Measurements from ENCODE around the gene ACOT12. TPM values are rescaled to one million over a fixed set of nuclear protein-coding genes. Genes with fewer than 3 reads are reported as not detected.

Gene ACOT12
- polyA plus RNA-seq, 1 experiment = 0.56 TPM

DNA sequence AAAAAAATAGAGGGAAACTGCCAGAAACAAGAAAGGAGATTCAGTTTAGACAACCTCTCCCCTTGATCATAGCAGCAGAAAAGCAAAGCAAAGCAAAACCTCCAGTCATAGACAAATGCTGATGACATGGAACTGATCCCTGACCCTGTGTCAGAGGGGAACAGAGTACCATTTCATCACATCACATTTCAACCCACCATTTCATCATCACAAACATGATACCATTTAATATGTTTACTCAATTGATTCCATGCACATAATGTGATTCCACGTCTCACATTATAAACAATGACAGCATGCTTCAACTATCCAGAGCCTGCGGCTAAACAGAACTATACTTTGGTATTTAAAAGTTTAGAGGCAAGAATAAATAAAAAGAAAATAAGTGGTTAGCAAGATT lies 28.7 kb upstream of the ACOT12 start:
- ChIA-PET CTCF (interaction anchor here (0.8 to 1.7 kb wide), 3 partner anchors 123 to 803 kb away, joined by 3 to 6 read pairs (median 4); no protein-coding TSS in a partner anchor), POLR2A (interaction anchor here (1.2 kb wide), 1 partner anchor 119 kb away, joined by 3 read pairs; no protein-coding TSS in a partner anchor)
- Histone ChIP-seq H3K4me3 (ENCODE audit: low read depth, low read length) (no peak overlapping the region), H3K27me3 (ENCODE audit: control insufficient read depth, insufficient read depth, low read length) (no peaks in the 10 kb centered on the region), H3K9me3 (ENCODE audit: control insufficient read depth, insufficient read depth, low read length) (no peaks in the 10 kb centered on the region), H3K27ac (ENCODE audit: low read depth, low read length) (peak overlapping the region; percentile 69)
- DNase-seq (ENCODE audit: low read depth, low spot score) = peak; percentile 88
- TF ChIP-seq, protein P1, sequence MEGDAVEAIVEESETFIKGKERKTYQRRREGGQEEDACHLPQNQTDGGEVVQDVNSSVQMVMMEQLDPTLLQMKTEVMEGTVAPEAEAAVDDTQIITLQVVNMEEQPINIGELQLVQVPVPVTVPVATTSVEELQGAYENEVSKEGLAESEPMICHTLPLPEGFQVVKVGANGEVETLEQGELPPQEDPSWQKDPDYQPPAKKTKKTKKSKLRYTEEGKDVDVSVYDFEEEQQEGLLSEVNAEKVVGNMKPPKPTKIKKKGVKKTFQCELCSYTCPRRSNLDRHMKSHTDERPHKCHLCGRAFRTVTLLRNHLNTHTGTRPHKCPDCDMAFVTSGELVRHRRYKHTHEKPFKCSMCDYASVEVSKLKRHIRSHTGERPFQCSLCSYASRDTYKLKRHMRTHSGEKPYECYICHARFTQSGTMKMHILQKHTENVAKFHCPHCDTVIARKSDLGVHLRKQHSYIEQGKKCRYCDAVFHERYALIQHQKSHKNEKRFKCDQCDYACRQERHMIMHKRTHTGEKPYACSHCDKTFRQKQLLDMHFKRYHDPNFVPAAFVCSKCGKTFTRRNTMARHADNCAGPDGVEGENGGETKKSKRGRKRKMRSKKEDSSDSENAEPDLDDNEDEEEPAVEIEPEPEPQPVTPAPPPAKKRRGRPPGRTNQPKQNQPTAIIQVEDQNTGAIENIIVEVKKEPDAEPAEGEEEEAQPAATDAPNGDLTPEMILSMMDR (IDR thresholded peaks at IDR 0.05; ENCODE audit: low read depth, low read length) = no peak

DNA sequence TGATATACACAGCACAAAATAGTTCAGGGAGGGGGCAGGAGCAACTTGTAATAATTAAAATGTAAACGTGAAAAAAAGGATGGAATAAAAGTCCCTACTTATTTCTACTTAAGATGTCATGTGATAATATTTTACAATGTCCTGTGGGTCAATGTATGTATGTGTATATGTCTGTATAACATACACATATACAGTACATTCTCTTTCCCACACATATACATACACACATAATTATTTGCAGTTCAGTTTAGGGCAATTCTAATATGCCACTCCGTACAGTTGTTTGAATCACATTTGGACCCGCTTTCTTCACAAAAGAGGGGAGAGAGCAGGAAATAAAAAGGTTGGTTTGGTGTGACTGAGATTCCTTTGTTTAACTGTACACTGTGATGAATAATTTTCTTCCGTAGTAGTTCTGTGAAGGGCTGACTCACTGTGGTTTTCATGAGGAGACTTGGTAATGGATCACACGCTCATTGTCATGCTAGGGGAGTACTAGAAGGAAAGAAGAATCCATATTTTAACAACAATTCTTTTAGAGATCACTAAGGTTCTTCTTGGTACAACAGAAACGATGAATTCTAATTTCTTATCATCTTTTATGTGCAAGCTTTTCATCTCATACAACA lies 26.2 kb upstream of the ACOT12 start:
- Histone ChIP-seq H3K27me3 (ENCODE audit: control insufficient read depth, insufficient read depth, low read length) (no peaks in the 10 kb centered on the region), H3K27ac (ENCODE audit: low read depth, low read length) (peak overlapping the region; percentile 80), H3K4me3 (ENCODE audit: low read depth, low read length) (no peak overlapping the region; the same call in 1 of the 2 replicates), H3K9me3 (ENCODE audit: control insufficient read depth, insufficient read depth, low read length) (no peaks in the 10 kb centered on the region)
- TF ChIP-seq, protein P1 (IDR thresholded peaks at IDR 0.05; ENCODE audit: low read depth, low read length) = no peak
- ChIA-PET POLR2A (interaction anchor here (0.8 kb wide), 1 partner anchor 118 kb away, joined by 5 read pairs; no protein-coding TSS in a partner anchor), CTCF (no interaction called here)
- DNase-seq (ENCODE audit: low read depth, low spot score) = peak; percentile 75

DNA sequence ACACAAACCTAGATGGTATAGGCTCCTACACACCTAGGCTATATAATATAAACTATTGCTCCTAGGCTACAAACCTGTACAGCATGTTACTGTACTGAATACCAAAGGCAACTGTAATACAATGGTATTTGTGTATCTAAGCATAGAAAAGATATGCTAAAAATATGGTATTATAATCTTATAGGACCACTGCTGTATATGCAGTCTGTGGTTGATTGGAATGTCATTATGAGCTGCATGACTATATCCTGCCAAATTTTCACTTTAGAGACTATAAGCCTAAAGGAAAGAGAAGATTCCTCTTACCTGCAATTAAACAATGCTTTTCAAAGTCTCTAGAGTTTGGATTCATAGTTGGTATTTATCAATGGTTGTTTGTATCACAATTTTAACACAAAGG lies 24.7 kb upstream of the ACOT12 start:
- ChIA-PET CTCF (no interaction called here), POLR2A (no interaction called here)
- TF ChIP-seq, protein P1 (IDR thresholded peaks at IDR 0.05; ENCODE audit: low read depth, low read length) = no peak
- DNase-seq (ENCODE audit: low read depth, low spot score) = no peak
- H3K27me3 ChIP-seq (ENCODE audit: control insufficient read depth, insufficient read depth, low read length) = no peaks in the 10 kb centered on the region
- H3K9me3 ChIP-seq (ENCODE audit: control insufficient read depth, insufficient read depth, low read length) = no peaks in the 10 kb centered on the region
- no peak overlapping the region for H3K27ac ChIP-seq (ENCODE audit: low read depth, low read length)
- H3K4me3 ChIP-seq (ENCODE audit: low read depth, low read length) = no peak overlapping the region

DNA sequence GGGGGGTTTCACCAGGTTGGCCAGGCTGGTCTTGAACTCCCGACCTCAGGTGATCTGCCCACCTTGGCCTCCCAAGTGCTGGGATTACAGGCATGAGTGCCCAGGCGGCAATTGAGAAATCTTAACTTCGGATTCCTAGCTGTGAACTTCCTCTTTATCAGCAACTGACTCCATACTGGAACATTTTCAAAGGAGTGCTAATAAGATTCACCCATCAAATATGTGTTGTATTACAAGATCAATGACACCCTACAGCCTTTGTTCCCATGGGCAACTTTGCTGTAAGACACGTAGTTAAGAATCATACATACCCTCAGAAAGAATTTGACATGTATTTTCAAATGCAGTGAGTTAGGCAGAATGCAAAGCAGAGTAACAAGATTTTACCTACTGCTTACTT lies 23.1 kb upstream of the ACOT12 start:
- CTCF ChIA-PET = no interaction called here
- H3K9me3 ChIP-seq (ENCODE audit: control insufficient read depth, insufficient read depth, low read length) = no peaks in the 10 kb centered on the region
- TF ChIP-seq, protein P1 (IDR thresholded peaks at IDR 0.05; ENCODE audit: low read depth, low read length) = no peak
- DNase-seq (ENCODE audit: low read depth, low spot score) = no peak
- POLR2A ChIA-PET = no interaction called here
- no peak overlapping the region for H3K27ac ChIP-seq (ENCODE audit: low read depth, low read length)
- H3K27me3 ChIP-seq (ENCODE audit: control insufficient read depth, insufficient read depth, low read length) = no peaks in the 10 kb centered on the region
- H3K4me3 ChIP-seq (ENCODE audit: low read depth, low read length) = no peak overlapping the region

DNA sequence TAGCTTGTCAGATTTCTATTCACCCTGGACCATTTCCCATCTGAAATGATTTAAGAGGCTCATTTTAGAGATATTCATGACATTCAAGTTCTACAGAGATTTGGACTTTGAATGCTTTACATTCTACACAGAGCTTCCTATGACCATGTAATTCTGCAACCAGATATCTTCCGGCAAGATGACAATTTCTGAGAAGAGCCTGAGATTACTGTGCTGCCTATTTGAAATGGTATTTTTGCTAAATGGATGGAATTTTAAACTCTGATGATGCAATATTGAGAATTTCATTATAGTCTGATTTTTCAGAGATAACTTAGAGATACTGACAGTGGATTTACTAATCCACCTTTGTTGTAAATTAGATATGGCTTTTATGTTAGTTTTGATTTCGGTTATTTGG lies 16.0 kb upstream of the ACOT12 start:
- POLR2A ChIA-PET = no interaction called here
- no peak overlapping the region for H3K4me3 ChIP-seq (ENCODE audit: low read depth, low read length)
- TF ChIP-seq, protein P1 (IDR thresholded peaks at IDR 0.05; ENCODE audit: low read depth, low read length) = no peak
- CTCF ChIA-PET = interaction anchor here (1.0 to 1.4 kb wide), 3 partner anchors 15 to 850 kb away, joined by 3 to 5 read pairs (median 3); no protein-coding TSS in a partner anchor
- no peak for DNase-seq (ENCODE audit: low read depth, low spot score)
- no peak overlapping the region for H3K27ac ChIP-seq (ENCODE audit: low read depth, low read length)
- no peaks in the 10 kb centered on the region for H3K9me3 ChIP-seq (ENCODE audit: control insufficient read depth, insufficient read depth, low read length)
- no peaks in the 10 kb centered on the region for H3K27me3 ChIP-seq (ENCODE audit: control insufficient read depth, insufficient read depth, low read length)
